HEK293T (cell line): Measurements from ENCODE around the gene PRKG1.
A peak's percentile ranks its signal among the peaks of the same experiment; 100 is the strongest.

Experiments used
- CTCF ChIA-PET: fragments of 350-600 bp; formaldehyde crosslinking; extraction: SDS; loops from one replicate; lab custom pipeline; 2021; ENCODE audit warnings: antibody characterized with exemption, inconsistent platforms; lab: Yijun Ruan, JAX
- POLR2A ChIA-PET: fragments of 350-600 bp; formaldehyde crosslinking; extraction: SDS; loops from one replicate; lab custom pipeline; 2020; ENCODE audit warnings: antibody characterized with exemption, inconsistent platforms; lab: Yijun Ruan, JAX
- DNase-seq: peaks from one replicate; pipeline ENCODE4 v3.0.0; 2012; ENCODE audit warnings: mixed read lengths; ENCODE audit errors: extremely low spot score
- ARNT ChIP-seq: fragments of 450-650 bp; IDR thresholded peaks from 2 replicates; pipeline ENCODE4 v1.6.1; 2017; ENCODE audit warnings: mild to moderate bottlenecking
- BHLHE40 ChIP-seq: fragments of 450-650 bp; IDR thresholded peaks from 2 replicates; pipeline ENCODE4 v1.6.1; 2016; ENCODE audit warnings: mild to moderate bottlenecking, moderate library complexity, borderline replicate concordance
- CTBP1 ChIP-seq: fragments of 450-650 bp; IDR thresholded peaks from 2 replicates; pipeline ENCODE4 v1.6.1; 2016; ENCODE audit warnings: borderline replicate concordance
- ELF4 ChIP-seq: fragments of 450-650 bp; IDR thresholded peaks from 2 replicates; pipeline ENCODE4 v1.6.1; 2017; ENCODE audit warnings: antibody characterized with exemption
- FOXA1 ChIP-seq: fragments of 450-650 bp; IDR thresholded peaks from 2 replicates; pipeline ENCODE4 v1.6.1; 2016; ENCODE audit warnings: mild to moderate bottlenecking
- FOXK2 ChIP-seq: fragments of 450-650 bp; IDR thresholded peaks from 2 replicates; pipeline ENCODE4 v1.6.1; 2016; ENCODE audit warnings: mild to moderate bottlenecking
- FOXM1 ChIP-seq: fragments of 450-650 bp; IDR thresholded peaks from 2 replicates; pipeline ENCODE4 v1.6.1; 2017; ENCODE audit warnings: mild to moderate bottlenecking, borderline replicate concordance
- HDGF ChIP-seq: fragments of 450-650 bp; IDR thresholded peaks from 2 replicates; pipeline ENCODE4 v1.6.1; 2017; ENCODE audit warnings: antibody characterized with exemption, borderline replicate concordance
- L3MBTL2 ChIP-seq: fragments of 450-650 bp; conservative IDR thresholded peaks from 2 replicates; pipeline ENCODE4 v1.6.1; 2016; ENCODE audit warnings: mild to moderate bottlenecking
- LEF1 ChIP-seq: fragments of 450-650 bp; IDR thresholded peaks from 2 replicates; pipeline ENCODE4 v1.6.1; 2017; ENCODE audit warnings: mild to moderate bottlenecking, borderline replicate concordance
- NFRKB ChIP-seq: fragments of 450-650 bp; IDR thresholded peaks from 2 replicates; pipeline ENCODE4 v1.6.1; 2016; ENCODE audit warnings: mild to moderate bottlenecking, moderate library complexity
- SP1 ChIP-seq: fragments of 450-650 bp; IDR thresholded peaks from 2 replicates; pipeline ENCODE4 v1.6.1; 2017
- SUZ12 ChIP-seq: fragments of 450-650 bp; IDR thresholded peaks from 2 replicates; pipeline ENCODE4 v1.6.1; 2016; ENCODE audit warnings: mild to moderate bottlenecking
- TARDBP ChIP-seq: fragments of 450-650 bp; IDR thresholded peaks from 2 replicates; pipeline ENCODE4 v1.6.1; 2016
- ZNF384 ChIP-seq: fragments of 450-650 bp; IDR thresholded peaks from 2 replicates; pipeline ENCODE4 v1.6.1; 2016
- TF ChIP-seq, protein P1 (sequence below): fragments of 450-650 bp; IDR thresholded peaks from 2 replicates; pipeline ENCODE4 v1.6.1; 2016

Gene PRKG1

DNA sequence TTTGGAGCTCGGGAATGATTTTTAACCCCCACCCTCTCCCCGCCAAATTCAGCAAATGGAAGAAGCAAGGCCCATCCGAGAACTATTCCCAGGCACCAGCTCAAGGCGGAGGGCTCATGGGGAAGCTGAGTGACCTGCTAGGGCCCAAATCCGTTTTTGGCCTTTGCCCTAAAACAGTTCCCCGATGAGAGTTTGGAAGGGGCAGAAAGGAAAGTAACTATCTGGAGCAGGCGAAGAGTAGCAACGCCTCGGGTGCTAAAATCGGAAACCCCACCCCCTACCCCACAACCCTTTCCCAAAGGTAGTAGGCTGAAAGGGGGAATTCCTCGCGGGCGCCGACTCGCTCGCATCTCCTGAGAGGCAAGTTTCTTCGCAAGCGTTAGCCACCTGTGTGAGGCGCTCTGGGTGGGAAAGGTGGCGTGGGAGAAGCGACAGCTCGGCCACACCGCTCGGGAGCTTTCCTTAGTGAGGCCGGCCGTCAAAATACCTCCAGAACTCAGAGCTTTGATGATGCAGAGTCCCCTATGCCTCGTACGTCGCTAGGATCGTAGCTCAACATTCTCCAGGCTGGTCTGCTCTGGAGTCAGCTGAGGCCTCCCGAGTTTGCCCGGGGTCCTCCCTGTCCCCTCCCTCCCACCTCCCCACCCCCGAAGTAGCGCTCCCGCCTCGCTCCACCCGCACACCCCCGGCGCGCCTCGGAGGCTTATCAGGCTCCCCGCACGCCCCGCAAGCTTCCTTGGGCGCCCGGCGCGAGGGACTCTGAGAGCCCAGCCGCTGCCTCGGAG is 642 bp upstream of the PRKG1 start:
- TF ChIP-seq L3MBTL2 (peak; percentile 49; the same call in 1 of the 2 replicates), NFRKB (no peak)
- TF ChIP-seq, protein P1, sequence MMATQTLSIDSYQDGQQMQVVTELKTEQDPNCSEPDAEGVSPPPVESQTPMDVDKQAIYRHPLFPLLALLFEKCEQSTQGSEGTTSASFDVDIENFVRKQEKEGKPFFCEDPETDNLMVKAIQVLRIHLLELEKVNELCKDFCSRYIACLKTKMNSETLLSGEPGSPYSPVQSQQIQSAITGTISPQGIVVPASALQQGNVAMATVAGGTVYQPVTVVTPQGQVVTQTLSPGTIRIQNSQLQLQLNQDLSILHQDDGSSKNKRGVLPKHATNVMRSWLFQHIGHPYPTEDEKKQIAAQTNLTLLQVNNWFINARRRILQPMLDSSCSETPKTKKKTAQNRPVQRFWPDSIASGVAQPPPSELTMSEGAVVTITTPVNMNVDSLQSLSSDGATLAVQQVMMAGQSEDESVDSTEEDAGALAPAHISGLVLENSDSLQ, result no peak
- CTCF ChIA-PET, result interaction anchor here (0.7 to 1.0 kb wide), 2 partner anchors 10 to 349 kb away, joined by 3 read pairs; no protein-coding TSS in a partner anchor
- DNase-seq, result peak; percentile 45
- POLR2A ChIA-PET, result interaction anchor here (1.1 to 2.0 kb wide), 5 partner anchors 10 to 200 kb away, joined by 3 to 16 read pairs (median 3); no protein-coding TSS in a partner anchor

DNA sequence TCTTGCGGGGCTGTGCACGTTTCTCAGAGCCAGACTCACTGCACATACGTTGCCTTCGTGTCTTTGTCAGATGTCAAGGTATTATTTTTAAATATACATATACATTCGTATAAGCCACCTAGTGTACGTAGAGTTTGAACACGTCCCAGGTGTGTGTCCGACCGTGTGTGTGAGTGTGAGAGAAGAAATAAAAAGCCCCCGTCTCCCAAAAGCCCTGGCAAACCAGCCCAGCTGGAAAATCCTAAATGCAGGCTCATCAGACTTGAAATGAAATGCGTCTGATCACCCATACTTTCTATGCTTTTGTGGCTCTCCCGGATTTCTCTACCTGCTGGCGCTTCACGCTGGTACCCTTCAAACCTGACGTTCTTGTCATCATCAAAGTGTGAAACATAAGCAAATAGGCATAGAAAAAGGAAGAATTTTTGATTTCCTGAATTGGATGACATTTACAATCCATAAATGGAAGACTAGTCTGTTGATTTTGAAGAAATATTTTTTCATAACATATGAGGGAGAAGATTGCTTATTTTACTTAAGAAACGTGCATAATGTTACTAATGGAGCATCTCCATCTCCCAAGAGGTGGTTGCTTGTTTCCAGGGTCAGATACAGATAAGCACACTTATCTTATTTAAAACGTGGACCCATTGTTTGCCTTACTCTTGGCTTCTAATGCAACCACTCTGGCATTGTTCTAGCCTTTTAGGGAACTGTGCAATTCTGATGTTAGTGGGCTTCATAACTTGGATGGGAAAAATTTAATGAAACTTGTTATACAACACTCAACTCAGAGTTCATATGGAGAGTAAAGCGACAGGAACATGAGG is 971 bp downstream of the PRKG1 start:
- no peak for DNase-seq
- POLR2A ChIA-PET, result interaction anchor here (1.2 to 2.0 kb wide), 3 partner anchors 8 to 199 kb away, joined by 3 to 16 read pairs (median 3); no protein-coding TSS in a partner anchor
- CTCF ChIA-PET, result no interaction called here
- TF ChIP-seq HDGF (no peak), L3MBTL2 (peak; percentile 33; the same call in 1 of the 2 replicates)

DNA sequence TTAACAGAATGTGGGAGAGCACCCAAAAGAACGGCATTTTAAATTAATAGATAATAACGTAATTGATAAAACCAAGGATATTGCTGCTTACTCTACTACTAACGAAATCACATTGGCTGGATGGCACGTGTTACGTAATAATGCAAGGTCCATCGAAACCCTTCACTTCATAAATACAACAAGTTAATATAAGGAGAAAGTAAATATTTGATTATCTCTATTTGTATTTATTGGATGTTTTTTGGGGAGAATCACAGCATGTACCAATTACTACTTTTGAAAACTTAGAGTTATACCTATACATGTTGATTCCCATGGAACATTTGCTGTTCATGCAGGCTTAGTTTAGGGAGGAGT is 1.6 kb downstream of the PRKG1 start:
- no peak for DNase-seq
- ChIA-PET POLR2A (no interaction called here), CTCF (no interaction called here)
- no peak for TF ChIP-seq ARNT
- TF ChIP-seq, protein P1, result no peak
- no peak for TF ChIP-seq HDGF
- no peak for TF ChIP-seq ZNF384
- TF ChIP-seq LEF1, result no peak
- TF ChIP-seq L3MBTL2, result no peak
- no peak for TF ChIP-seq SUZ12
- TF ChIP-seq FOXA1, result no peak
- TF ChIP-seq BHLHE40, result no peak
- TF ChIP-seq FOXK2, result no peak
- no peak for TF ChIP-seq ELF4
- TF ChIP-seq CTBP1, result no peak
- no peak for TF ChIP-seq FOXM1
- no peak for TF ChIP-seq SP1
- no peak for TF ChIP-seq NFRKB

DNA sequence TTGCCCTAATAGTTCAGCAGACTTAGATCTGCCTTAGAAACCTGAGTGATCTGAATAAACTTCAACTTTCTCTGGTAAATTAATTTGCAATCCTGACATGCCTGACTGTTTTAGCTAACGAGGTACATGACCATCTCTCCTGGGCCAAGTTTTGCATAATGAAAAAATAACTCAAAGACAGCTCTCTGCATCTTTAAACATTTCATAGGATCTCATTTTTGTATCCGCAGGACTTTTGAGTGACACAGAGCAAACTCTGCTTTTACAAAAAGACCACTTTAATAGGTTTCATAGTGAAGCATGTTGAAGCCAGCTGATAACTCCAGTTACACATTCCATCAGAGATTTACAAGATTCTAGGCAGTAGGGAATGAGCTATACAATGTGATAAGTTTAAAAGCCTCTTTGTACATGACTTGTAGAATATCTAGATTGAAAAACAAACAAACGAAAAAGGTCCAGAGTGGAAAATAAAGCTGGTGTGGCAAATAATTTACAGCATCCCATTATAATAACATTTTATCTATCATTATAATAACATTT is 2.1 kb downstream of the PRKG1 start:
- no peak for DNase-seq
- no peak for TF ChIP-seq ELF4
- TF ChIP-seq, protein P1, result peak; percentile 80
- ChIA-PET CTCF (no interaction called here), POLR2A (no interaction called here)

DNA sequence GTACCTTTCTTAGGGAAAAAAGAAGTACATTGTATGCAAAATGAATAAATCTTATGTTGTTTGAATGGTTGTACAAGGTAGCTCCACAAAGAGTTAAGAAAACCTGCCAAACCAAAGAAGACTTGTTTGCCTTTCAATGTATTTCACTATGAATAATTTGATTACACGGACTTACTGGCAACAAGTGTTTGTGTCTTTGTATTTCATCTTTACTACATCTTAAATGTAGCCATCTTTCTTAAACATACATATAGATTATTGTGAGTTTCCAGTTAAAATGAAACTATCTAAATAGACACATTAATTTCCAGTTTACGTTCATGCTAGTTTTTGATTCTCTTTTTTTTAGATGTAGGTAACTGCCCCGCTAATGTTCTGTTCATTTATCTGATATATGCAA is 2.8 kb downstream of the PRKG1 start:
- POLR2A ChIA-PET, result no interaction called here
- TF ChIP-seq ZNF384 (no peak), FOXA1 (no peak), ARNT (no peak)
- no peak for DNase-seq
- CTCF ChIA-PET, result no interaction called here

DNA sequence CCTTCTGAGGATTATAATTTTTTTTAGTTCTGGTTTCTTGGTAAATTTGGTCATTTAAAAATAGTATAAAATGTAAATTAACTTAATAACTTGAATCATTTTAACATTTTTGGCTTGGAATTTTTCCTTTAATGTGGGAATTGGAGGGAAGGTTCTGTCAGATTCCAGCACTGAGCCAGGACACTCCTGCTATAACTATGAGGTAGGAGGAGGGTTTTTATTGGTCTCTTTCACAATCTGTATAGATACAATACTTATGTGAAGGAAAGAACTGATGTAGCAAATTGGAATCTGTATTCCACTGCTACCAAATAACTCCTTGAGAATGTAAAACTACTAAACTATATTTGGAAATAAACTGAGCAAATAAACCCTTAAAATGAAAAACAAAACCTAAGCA is 3.2 kb downstream of the PRKG1 start:
- ChIA-PET CTCF (no interaction called here), POLR2A (no interaction called here)
- DNase-seq, result no peak
- TF ChIP-seq CTBP1 (no peak), ZNF384 (no peak), LEF1 (no peak), HDGF (no peak), NFRKB (no peak), FOXM1 (no peak), SUZ12 (no peak), TARDBP (no peak), L3MBTL2 (no peak), ARNT (no peak), BHLHE40 (no peak), FOXA1 (no peak), FOXK2 (no peak), SP1 (no peak), ELF4 (no peak)
- TF ChIP-seq, protein P1, result no peak
